ENCODE measurements around the gene NT5C2.

The NT5C2 gene

GRCh38 chr10:103102195-103102594 is 90.9 kb downstream of the NT5C2 start:
- H3K9me2 ChIP-seq (replicated peaks; ENCODE audit: low read depth, low read length), result no peaks in the 10 kb centered on the region
- no peaks in the 10 kb centered on the region for H3K4me1 ChIP-seq (ENCODE audit: insufficient read depth, low read length, poor library complexity, severe bottlenecking)
- no peak overlapping the region for H2AFZ ChIP-seq (ENCODE audit: low read length)
- peaks cover 11% of the 10 kb centered on the region; the same call in 1 of the 2 replicates for H3K79me2 ChIP-seq (ENCODE audit: insufficient read depth, low read length)
- H3K9ac ChIP-seq (ENCODE audit: low read depth, low read length, poor library complexity, severe bottlenecking), result no peak overlapping the region
- TF ChIP-seq EZH2phosphoT487 (IDR thresholded peaks at IDR 0.05; ENCODE audit: borderline replicate concordance) (no peak), CTCF (conservative IDR thresholded peaks at IDR 0.05; ENCODE audit: low read length) (no peak)
- peaks cover 87% of the 10 kb centered on the region for H3K36me3 ChIP-seq (ENCODE audit: insufficient read depth, low read length)
- H3K4me2 ChIP-seq (ENCODE audit: low read depth, low read length, poor library complexity, severe bottlenecking), result no peak overlapping the region
- H3K4me3 ChIP-seq (ENCODE audit: low read length, poor library complexity, severe bottlenecking), result no peak overlapping the region
- H3K27me3 ChIP-seq (ENCODE audit: insufficient read depth, low read length, poor library complexity, severe bottlenecking), result no peaks in the 10 kb centered on the region
- peaks cover 12% of the 10 kb centered on the region for H4K20me1 ChIP-seq (ENCODE audit: insufficient read depth, low read length, poor library complexity, severe bottlenecking)
- H3K9me3 ChIP-seq (ENCODE audit: insufficient read depth, low read depth, low read length), result no peaks in the 10 kb centered on the region
- no peaks in the 10 kb centered on the region for H3F3A ChIP-seq (ENCODE audit: low read depth)

GRCh38 chr10:103100620-103101019 is 92.5 kb downstream of the NT5C2 start:
- no peak overlapping the region for H3K4me3 ChIP-seq (ENCODE audit: low read length, poor library complexity, severe bottlenecking)
- TF ChIP-seq EZH2phosphoT487 (IDR thresholded peaks at IDR 0.05; ENCODE audit: borderline replicate concordance), result no peak
- TF ChIP-seq CTCF (conservative IDR thresholded peaks at IDR 0.05; ENCODE audit: low read length), result no peak
- no peaks in the 10 kb centered on the region for H3K4me1 ChIP-seq (ENCODE audit: insufficient read depth, low read length, poor library complexity, severe bottlenecking)
- no peak overlapping the region for H3K9ac ChIP-seq (ENCODE audit: low read depth, low read length, poor library complexity, severe bottlenecking)
- H3K9me3 ChIP-seq (ENCODE audit: insufficient read depth, low read depth, low read length), result no peaks in the 10 kb centered on the region
- H3K36me3 ChIP-seq (ENCODE audit: insufficient read depth, low read length), result peaks cover 91% of the 10 kb centered on the region
- H3K27me3 ChIP-seq (ENCODE audit: insufficient read depth, low read length, poor library complexity, severe bottlenecking), result no peaks in the 10 kb centered on the region
- no peak overlapping the region for H2AFZ ChIP-seq (ENCODE audit: low read length)
- no peak overlapping the region for H3K4me2 ChIP-seq (ENCODE audit: low read depth, low read length, poor library complexity, severe bottlenecking)
- H4K20me1 ChIP-seq (ENCODE audit: insufficient read depth, low read length, poor library complexity, severe bottlenecking), result peaks cover 4% of the 10 kb centered on the region
- no peaks in the 10 kb centered on the region for H3K9me2 ChIP-seq (replicated peaks; ENCODE audit: low read depth, low read length)
- H3F3A ChIP-seq (ENCODE audit: low read depth), result no peaks in the 10 kb centered on the region
- no peaks in the 10 kb centered on the region for H3K79me2 ChIP-seq (ENCODE audit: insufficient read depth, low read length)

- Histone ChIP-seq H3K4me3 (ENCODE audit: low read length, poor library complexity, severe bottlenecking) (no peak overlapping the region), H3K9ac (ENCODE audit: low read depth, low read length, poor library complexity, severe bottlenecking) (no peak overlapping the region), H2AFZ (ENCODE audit: low read length) (no peak overlapping the region), H3K36me3 (ENCODE audit: insufficient read depth, low read length) (peaks cover 89% of the 10 kb centered on the region), H4K20me1 (ENCODE audit: insufficient read depth, low read length, poor library complexity, severe bottlenecking) (no peaks in the 10 kb centered on the region), H3K79me2 (ENCODE audit: insufficient read depth, low read length) (no peaks in the 10 kb centered on the region), H3K4me2 (ENCODE audit: low read depth, low read length, poor library complexity, severe bottlenecking) (no peak overlapping the region), H3K9me3 (ENCODE audit: insufficient read depth, low read depth, low read length) (no peaks in the 10 kb centered on the region), H3K27me3 (ENCODE audit: insufficient read depth, low read length, poor library complexity, severe bottlenecking) (no peaks in the 10 kb centered on the region), H3K4me1 (ENCODE audit: insufficient read depth, low read length, poor library complexity, severe bottlenecking) (no peaks in the 10 kb centered on the region), H3K9me2 (replicated peaks; ENCODE audit: low read depth, low read length) (no peaks in the 10 kb centered on the region), H3F3A (ENCODE audit: low read depth) (no peaks in the 10 kb centered on the region)
- TF ChIP-seq EZH2phosphoT487 (IDR thresholded peaks at IDR 0.05; ENCODE audit: borderline replicate concordance) (no peak), CTCF (conservative IDR thresholded peaks at IDR 0.05; ENCODE audit: low read length) (no peak)
These were observed 94.8 kb downstream of the NT5C2 start for GRCh38 chr10:103098240-103098639.

All from Loucy (cell line).